DMS153 (cell line): Measurements from ENCODE around the gene DNAJC4.

ENCODE experiments used
- DNase-seq: peaks from one replicate; lab custom pipeline; 2025; lab: John Stamatoyannopoulos, UW

DNAJC4 gene

GRCh38 chr11:64208796-64209562, 21.4 kb upstream of the DNAJC4 start:
- DNase-seq, result no peak

DNA sequence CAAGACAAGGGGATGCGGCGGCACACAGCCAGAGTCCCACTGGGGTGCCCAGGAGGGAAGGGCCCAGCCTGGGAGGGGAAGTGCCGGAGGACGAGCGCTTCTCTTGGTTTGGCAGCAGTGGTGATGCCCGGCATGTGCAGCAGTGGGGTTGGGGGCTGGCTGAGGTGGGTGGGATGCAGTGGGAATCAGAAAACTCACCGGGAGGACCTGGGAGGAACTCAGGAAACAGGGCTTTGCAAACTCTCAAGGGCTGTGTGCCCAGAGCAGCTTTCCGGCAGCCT, 20.8 kb upstream of the DNAJC4 start:
- no peak for DNase-seq

DNA sequence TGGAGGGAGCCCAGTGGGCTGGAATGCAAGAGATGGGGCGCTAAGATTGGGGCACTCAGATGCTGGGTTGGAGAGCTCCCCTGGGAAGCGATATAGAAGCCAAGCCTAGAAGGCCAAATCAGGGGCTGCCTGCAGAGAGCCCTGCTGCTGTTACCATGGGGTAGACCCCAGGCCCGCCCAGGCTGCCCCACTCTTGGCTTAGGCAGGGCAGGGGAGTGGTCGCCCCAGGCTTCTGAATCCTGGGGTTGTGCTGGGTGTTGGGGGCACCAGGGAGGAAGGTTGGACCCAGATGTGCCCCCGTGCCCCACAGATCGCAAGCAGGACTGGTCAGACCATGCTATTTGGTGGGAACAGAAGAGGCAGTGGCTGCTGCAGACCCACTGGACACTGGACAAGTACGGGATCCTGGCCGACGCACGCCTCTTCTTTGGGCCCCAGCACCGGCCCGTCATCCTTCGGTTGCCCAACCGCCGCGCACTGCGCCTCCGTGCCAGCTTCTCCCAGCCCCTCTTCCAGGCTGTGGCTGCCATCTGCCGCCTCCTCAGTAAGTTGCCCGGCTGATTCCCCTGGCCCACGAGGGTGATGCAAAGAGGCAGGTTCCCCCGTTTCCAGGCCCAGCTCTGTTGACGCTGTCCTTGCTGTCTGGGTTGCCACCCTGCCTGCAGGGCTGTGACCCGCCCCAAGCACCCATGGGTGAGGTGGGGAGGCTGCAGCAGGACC, 19.9 kb upstream of the DNAJC4 start:
- no peak for DNase-seq

GRCh38 chr11:64211181-64211872, 19.0 kb upstream of the DNAJC4 start:
- no peak for DNase-seq

DNA sequence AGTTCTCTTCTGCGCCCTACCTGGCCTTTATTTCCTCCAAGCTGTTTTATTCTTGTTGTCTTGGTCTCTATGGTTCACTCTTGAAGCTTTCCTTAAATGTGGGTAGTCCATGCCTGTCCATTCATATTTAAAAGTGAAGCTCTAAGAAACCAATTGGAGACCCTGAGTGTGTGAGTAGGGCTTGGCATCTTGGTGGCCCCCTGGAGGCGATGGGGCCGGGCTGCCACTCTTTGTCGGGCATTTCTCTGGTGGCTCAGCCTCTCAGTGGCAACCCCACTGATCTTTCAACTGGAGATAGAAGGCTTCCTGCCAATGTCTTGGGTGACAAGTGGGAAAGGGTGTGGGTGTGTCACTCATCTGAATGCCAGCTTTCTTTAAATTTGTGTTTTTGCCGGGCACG, 13.5 kb upstream of the DNAJC4 start:
- no peak for DNase-seq

DNA sequence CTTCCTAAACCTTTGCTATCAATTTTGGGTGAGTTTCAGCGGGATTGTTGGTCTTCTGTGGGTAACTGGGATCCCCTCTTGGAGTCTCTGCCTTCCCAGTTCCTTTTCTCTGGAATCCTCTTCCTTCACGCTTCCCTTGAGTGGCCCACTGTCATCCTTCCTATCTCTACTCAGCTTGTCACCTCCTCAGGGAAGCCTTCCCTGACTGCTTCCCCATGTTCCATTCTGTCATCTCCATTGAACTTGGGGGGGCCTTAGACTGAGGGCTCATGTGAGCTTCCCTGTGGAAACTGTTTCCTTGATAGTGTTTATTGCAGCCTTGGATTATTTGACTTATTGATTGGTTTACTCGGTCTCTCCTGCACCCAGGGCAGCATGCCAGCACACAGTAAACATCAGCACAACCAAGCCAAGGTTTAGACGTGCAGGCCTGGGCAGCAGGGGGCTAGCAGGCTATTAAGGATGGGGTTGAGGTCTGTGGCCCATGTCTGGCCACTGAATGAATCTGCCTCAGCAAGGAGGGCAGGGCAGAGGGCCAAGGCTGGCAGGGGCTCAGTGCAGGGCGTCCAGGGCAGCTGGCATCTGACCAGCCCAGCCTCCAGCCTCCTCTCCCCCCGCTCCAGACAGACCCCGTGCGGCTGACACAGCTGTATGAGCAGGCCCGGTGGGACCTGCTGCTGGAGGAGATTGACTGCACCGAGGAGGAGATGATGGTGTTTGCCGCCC, 11.6 kb upstream of the DNAJC4 start:
- DNase-seq, result no peak

DNA sequence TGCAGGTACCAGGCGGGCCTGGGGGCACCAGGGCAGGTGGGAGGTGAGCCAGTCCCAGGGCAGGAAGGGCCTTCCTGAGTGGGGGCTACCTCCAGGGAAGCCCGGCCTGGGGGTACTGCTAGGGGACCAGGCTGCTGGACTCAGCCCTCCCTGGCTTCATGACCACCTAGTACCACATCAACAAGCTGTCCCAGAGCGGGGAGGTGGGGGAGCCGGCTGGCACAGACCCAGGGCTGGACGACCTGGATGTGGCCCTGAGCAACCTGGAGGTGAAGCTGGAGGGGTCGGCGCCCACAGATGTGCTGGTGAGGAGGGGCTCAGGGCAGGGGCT, 11.0 kb upstream of the DNAJC4 start:
- no peak for DNase-seq

DNA sequence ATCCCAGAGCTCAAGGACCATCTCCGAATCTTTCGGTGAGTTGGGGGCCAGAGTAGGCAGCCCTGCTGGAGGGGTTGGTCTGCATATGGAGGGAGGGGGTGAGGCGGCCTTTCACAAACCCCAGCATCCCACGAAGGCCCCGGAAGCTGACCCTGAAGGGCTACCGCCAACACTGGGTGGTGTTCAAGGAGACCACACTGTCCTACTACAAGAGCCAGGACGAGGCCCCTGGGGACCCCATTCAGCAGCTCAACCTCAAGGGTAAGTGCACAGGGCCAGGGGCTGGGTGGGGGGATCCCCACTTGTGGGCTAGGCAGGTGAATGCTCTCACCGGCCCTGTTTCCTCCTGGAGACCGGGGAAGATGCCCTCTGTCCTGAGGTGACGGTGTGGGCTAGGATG, 10.6 kb upstream of the DNAJC4 start:
- DNase-seq, result no peak

- DNase-seq, result no peak
Measured at GRCh38 chr11:64220271-64220670, 10.1 kb upstream of the DNAJC4 start.

GRCh38 chr11:64220798-64221197, 9.6 kb upstream of the DNAJC4 start:
- DNase-seq, result no peak

DNA sequence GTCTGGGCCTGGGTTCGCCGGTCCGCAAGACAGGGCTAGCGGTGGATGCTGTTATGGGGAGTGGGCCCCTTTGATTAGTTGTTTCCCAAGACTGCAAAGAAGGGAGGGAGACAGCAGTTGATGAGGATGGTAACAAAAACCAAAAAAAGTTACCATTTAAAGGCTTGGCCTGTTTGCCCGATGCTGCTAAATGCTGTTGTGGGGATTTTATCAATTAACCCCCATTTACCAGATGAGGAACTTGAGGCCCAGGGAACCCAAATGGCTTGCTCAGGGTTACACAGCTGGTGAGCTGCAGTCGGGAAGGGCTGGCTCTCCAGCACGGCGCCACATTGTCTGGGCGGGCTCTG, 7.7 kb upstream of the DNAJC4 start:
- no peak for DNase-seq

GRCh38 chr11:64223001-64223651, 7.2 kb upstream of the DNAJC4 start:
- peak; percentile 73 for DNase-seq

DNA sequence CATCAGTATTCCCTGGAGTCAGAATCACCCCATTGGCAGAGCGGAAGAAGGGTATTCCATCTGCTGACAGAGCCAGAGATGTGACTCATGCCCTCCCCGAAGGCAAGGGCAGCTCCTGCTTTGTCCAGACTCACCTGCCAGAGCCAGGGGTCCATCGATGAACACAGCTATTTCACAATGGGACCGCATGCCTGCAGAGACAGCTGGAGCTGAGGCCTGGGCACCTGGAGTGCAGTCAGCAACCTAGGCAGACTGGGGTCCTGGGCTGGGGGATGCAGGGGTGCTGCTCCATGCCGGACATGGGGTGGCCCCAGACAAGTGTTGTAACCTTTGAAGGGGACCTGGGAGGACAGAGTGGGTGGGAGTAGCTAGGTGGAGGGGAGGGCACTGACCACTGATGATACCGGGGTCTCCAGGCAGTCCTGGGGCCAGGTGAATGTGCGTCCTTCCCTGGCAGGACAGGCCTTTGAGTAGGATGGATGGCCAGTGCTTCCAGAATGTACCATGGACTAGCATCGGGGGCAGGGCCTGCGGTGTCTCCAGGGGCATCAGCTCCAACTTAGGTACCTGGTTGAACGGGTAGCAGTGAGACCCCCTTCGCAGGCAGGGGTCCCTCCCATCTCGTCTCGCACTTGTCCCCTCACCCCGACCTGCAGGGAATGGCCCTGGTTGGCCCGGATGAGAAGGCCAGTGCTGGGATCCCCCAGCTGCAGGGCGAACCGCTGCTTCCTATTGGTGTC, 6.0 kb upstream of the DNAJC4 start:
- DNase-seq, result no peak

DNA sequence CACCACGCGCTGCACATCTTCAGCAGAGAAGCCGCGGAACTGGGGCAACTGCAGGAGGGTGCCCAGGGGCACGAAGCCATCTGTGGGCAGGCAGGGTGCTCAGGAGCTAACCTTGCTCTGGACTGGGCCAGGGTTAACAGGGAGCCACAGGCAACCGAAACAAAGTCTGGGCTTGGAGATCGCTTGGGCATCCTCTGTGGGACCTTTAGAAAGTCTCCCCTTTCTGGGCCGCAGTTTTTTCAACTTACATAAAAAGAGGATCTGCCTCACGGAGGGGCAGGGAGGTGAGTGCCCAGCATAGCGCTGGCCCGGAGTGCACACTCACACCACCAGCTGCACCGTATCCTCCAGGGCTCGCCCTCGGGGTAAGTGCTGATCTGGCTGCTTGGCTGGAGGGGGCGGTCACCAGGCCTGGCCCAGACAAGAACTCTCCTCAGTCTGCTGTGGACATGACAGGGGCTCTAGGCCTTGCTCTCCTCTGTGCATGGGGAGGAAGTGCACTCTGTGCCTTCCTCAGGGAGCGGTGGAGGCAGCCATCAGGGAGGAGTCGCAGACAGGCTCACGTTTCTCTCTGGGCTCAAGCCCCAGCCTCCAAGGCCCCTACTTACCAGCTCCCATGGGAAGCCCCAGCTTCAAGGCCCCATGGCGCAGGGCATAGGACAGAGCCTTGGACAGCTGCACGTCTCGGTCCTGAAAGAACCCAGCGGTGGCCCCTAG, 5.3 kb upstream of the DNAJC4 start:
- DNase-seq, result no peak

DNA sequence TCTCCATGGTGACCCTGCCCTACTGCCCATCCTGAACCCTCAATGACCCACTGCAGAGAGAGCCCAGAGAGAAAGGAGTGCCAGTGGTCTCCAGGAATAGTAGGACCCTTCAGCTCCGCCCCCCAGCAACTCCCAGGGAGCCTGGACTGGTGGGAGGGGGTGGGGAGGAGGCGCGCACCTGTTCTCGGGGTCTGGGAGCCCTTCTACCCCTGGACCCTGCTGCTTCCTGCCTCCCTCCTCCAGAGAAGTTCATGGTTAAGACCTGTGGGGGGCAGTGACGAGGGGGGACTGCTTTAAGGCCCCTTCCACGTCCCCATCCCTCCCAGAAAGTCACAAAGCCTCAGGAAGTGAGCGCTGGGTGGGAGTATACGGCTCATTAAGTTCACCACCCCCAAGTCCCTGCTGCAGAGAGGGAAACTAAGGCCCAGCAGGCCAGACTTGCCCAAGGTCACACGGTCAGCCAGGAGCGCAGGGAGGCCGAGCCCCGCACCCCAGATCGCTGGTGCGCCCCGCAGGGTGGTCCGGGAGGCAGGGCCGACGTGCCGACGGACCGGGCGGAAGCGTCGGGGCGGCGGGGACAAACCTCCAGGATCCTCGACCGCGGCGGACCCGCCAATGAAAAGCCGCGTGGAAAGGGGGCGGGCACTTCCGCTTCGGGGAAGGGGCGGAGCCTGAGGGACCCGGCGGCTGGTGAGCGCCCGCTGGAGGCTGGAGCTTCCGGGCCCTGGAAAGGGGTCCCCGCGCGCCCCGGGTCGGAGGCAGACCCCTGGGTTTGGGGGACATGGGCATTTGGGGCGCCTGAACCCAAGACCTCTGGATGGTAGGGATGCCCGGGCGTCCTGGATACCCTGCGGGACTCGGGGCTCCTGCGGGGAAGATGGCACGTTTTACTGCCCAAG, 4.5 kb upstream of the DNAJC4 start, which contains the start of the genes NUDT22 and TRPT1:
Gene NUDT22, plus strand, starts transcription at position 667 of the 899 bp plus-strand sequence. CDS start 379 bp downstream, outside the sequence.
Gene TRPT1, minus strand, starts transcription at position 579 of the 899 bp plus-strand sequence. Its CDS starts 326 bp downstream, at position 253.
- DNase-seq, result peak; percentile 68

DNA sequence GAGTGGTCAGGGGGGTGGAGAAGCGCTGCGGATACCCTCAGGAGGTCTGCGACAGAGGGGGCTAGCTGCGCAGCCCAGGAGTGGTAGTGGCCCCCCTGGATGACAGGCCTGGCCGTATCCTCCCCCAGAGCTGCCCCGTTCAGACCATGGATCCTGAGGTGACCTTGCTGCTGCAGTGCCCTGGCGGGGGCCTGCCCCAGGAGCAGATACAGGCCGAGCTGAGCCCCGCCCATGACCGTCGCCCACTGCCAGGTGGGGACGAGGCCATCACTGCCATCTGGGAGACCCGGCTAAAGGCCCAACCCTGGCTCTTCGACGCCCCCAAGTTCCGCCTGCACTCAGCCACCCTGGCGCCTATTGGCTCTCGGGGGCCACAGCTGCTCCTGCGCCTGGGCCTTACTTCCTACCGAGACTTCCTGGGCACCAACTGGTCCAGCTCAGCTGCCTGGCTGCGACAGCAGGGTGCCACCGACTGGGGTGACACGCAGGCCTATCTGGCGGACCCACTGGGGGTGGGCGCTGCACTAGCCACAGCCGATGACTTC, 3.8 kb upstream of the DNAJC4 start:
- peak; percentile 59 for DNase-seq

DNA sequence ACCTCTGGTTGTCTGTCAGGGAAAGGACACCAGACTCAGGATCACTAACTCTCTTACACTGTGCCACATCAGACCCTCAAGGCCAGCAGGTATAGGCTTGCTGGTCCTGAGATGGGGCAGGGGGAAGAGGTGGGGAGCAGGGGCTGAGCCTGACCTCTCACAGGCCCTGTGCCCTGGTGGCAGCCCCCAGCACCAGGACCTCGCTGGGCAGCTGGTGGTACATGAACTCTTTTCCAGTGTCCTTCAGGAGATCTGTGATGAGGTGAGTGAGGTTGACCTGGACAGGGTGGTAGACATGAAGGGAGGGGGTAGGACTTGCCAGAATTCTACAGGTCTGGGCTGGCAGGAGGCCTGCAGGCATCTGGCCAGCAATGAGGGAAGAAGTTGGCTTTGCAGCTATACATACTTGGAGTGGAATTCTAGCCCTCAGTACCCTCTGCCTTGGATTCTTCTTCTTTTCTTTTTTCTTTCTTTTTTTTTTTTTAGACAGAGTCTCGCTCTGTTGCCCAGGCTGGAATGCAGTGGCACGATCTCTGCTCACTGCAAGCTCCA, 2.9 kb upstream of the DNAJC4 start:
- DNase-seq, result no peak

GRCh38 chr11:64229090-64229743, 1.1 kb upstream of the DNAJC4 start:
- DNase-seq, result no peak
